HAP-1 (cell line): Measurements from ENCODE around the gene STRADB.
A peak's percentile ranks its signal among the peaks of the same experiment; 100 is the strongest.

Source experiments
- DNase-seq, 2 experiments: peaks; one replicate each; pipeline ENCODE4 v3.0.0-alpha.2; 2016 to 2020; ENCODE audit warnings: low spot score in 2 of 2
- H3K27me3 ChIP-seq: fragments of 250-450 bp; sonication (Bioruptor Pico); 2 replicates; pipeline ENCODE4 v1.5.1; 2020; ENCODE audit warnings: low read depth, mild to moderate bottlenecking, moderate library complexity
- H3K36me3 ChIP-seq: fragments of 250-450 bp; sonication (Bioruptor Pico); replicated peaks from 2 replicates; pipeline ENCODE4 v1.5.1; 2020; ENCODE audit warnings: mild to moderate bottlenecking
- H3K4me1 ChIP-seq: fragments of 250-450 bp; sonication (Bioruptor Pico); 2 replicates; pipeline ENCODE4 v1.5.1; 2020; ENCODE audit warnings: mild to moderate bottlenecking
- H3K4me3 ChIP-seq: fragments of 250-450 bp; sonication (Bioruptor Pico); 2 replicates; pipeline ENCODE4 v1.5.1; 2020; ENCODE audit warnings: mild to moderate bottlenecking, moderate library complexity
- H3K9me3 ChIP-seq: fragments of 250-450 bp; sonication (Bioruptor Pico); 2 replicates; pipeline ENCODE4 v1.5.1; 2020; ENCODE audit warnings: mild to moderate bottlenecking, moderate library complexity
- in situ Hi-C: fragments of 300-500 bp; cut with MboI; formaldehyde crosslinking; loops from 3 replicates; pipeline ENCODE4 v1.14.3; 2020; ENCODE audit warnings: low sequenced_read_pairs, inconsistent platforms, mixed read lengths

The STRADB gene

GRCh38 chr2:201451292-201452057 lies at the start of gene STRADB, which contains the start of gene TRAK2:
TSS of gene STRADB (plus strand) at chr2:201451740. CDS start at chr2:201454841, 3,101 bp downstream.
TSS of gene TRAK2 (minus strand) at chr2:201451458. CDS start at chr2:201420507, 30,951 bp downstream.
- H3K4me1 ChIP-seq: peaks cover 17% of the 10 kb centered on the region
- in situ Hi-C loops: no loop called here
- peak within 1 kb of the TSS; percentile 98 for H3K4me3 ChIP-seq

GRCh38 chr2:201401815-201402214 lies 49.7 kb upstream of the STRADB start:
- H3K4me3 ChIP-seq: no peak overlapping the region
- H3K9me3 ChIP-seq: no peaks in the 10 kb centered on the region
- in situ Hi-C loops: no loop called here
- peaks cover 5% of the 10 kb centered on the region; the same call in 1 of the 2 replicates for H3K36me3 ChIP-seq
- H3K27me3 ChIP-seq: no peaks in the 10 kb centered on the region
- peak in 1 of 2 experiments; percentile 55 for DNase-seq
- H3K4me1 ChIP-seq: peaks cover 42% of the 10 kb centered on the region

More at GRCh38 chr2:201451292-201452057, at the start of gene STRADB, which contains the start of gene TRAK2:
- no peaks in the 10 kb centered on the region for H3K27me3 ChIP-seq
- no peaks in the 10 kb centered on the region for H3K9me3 ChIP-seq
- peak; percentile 92 to 96 for DNase-seq
- H3K36me3 ChIP-seq: no peaks in the 10 kb centered on the region; the same call in 1 of the 2 replicates

- in situ Hi-C loops: no loop called here
- no peaks in the 10 kb centered on the region for H3K9me3 ChIP-seq
- H3K4me1 ChIP-seq: peaks cover 44% of the 10 kb centered on the region
- no peaks in the 10 kb centered on the region for H3K36me3 ChIP-seq
- no peak overlapping the region for H3K4me3 ChIP-seq
- no peaks in the 10 kb centered on the region for H3K27me3 ChIP-seq
- no peak for DNase-seq
Observed at GRCh38 chr2:201402651-201403562, 48.6 kb upstream of the STRADB start.

- no peaks in the 10 kb centered on the region for H3K36me3 ChIP-seq
- H3K4me3 ChIP-seq: no peak overlapping the region
- peak; percentile 26 to 76 for DNase-seq
- in situ Hi-C loops: no loop called here
- H3K27me3 ChIP-seq: no peaks in the 10 kb centered on the region
- H3K4me1 ChIP-seq: peaks cover 44% of the 10 kb centered on the region
- no peaks in the 10 kb centered on the region for H3K9me3 ChIP-seq
Observed at GRCh38 chr2:201403880-201404279, 47.7 kb upstream of the STRADB start.

GRCh38 chr2:201404699-201405280 lies 46.8 kb upstream of the STRADB start:
- in situ Hi-C loops: no loop called here
- H3K9me3 ChIP-seq: no peaks in the 10 kb centered on the region
- no peak overlapping the region for H3K4me3 ChIP-seq
- peaks cover 44% of the 10 kb centered on the region for H3K4me1 ChIP-seq
- no peak for DNase-seq
- no peaks in the 10 kb centered on the region for H3K27me3 ChIP-seq
- no peaks in the 10 kb centered on the region for H3K36me3 ChIP-seq

- no peaks in the 10 kb centered on the region for H3K27me3 ChIP-seq
- H3K4me3 ChIP-seq: no peak overlapping the region
- in situ Hi-C loops: no loop called here
- H3K36me3 ChIP-seq: no peaks in the 10 kb centered on the region
- H3K9me3 ChIP-seq: no peaks in the 10 kb centered on the region
- peaks cover 48% of the 10 kb centered on the region for H3K4me1 ChIP-seq
- DNase-seq: peak in 1 of 2 experiments; percentile 30
Observed at GRCh38 chr2:201406077-201406662, 45.4 kb upstream of the STRADB start.

GRCh38 chr2:201407265-201407664 lies 44.3 kb upstream of the STRADB start:
- Histone ChIP-seq H3K4me3 (no peak overlapping the region), H3K27me3 (no peaks in the 10 kb centered on the region), H3K9me3 (no peaks in the 10 kb centered on the region), H3K4me1 (peaks cover 45% of the 10 kb centered on the region), H3K36me3 (no peaks in the 10 kb centered on the region)
- DNase-seq: no peak
- in situ Hi-C loops: no loop called here

GRCh38 chr2:201408931-201409330 lies 42.6 kb upstream of the STRADB start:
- H3K27me3 ChIP-seq: no peaks in the 10 kb centered on the region
- in situ Hi-C loops: no loop called here
- H3K4me1 ChIP-seq: peaks cover 28% of the 10 kb centered on the region
- no peak overlapping the region for H3K4me3 ChIP-seq
- H3K9me3 ChIP-seq: no peaks in the 10 kb centered on the region
- no peak for DNase-seq
- H3K36me3 ChIP-seq: no peaks in the 10 kb centered on the region

- no peak overlapping the region for H3K4me3 ChIP-seq
- no peaks in the 10 kb centered on the region for H3K36me3 ChIP-seq
- peak in 1 of 2 experiments; percentile 75 for DNase-seq
- H3K27me3 ChIP-seq: no peaks in the 10 kb centered on the region
- in situ Hi-C loops: no loop called here
- no peaks in the 10 kb centered on the region for H3K9me3 ChIP-seq
- H3K4me1 ChIP-seq: peaks cover 16% of the 10 kb centered on the region
Observed at GRCh38 chr2:201411421-201411820, 40.1 kb upstream of the STRADB start.

GRCh38 chr2:201413143-201413542 lies 38.4 kb upstream of the STRADB start:
- Histone ChIP-seq H3K36me3 (no peaks in the 10 kb centered on the region), H3K27me3 (no peaks in the 10 kb centered on the region), H3K4me1 (peaks cover 11% of the 10 kb centered on the region), H3K9me3 (no peaks in the 10 kb centered on the region), H3K4me3 (no peak overlapping the region)
- in situ Hi-C loops: no loop called here
- no peak for DNase-seq

- Histone ChIP-seq H3K4me1 (peaks cover 12% of the 10 kb centered on the region), H3K27me3 (no peaks in the 10 kb centered on the region), H3K36me3 (no peaks in the 10 kb centered on the region), H3K4me3 (no peak overlapping the region), H3K9me3 (no peaks in the 10 kb centered on the region)
- in situ Hi-C loops: no loop called here
- no peak for DNase-seq
Observed at GRCh38 chr2:201413552-201413951, 38.0 kb upstream of the STRADB start.

GRCh38 chr2:201414099-201415023 lies 37.2 kb upstream of the STRADB start:
- Histone ChIP-seq H3K36me3 (no peaks in the 10 kb centered on the region), H3K4me1 (peaks cover 19% of the 10 kb centered on the region), H3K9me3 (no peaks in the 10 kb centered on the region), H3K4me3 (no peak overlapping the region), H3K27me3 (no peaks in the 10 kb centered on the region)
- in situ Hi-C loops: no loop called here
- no peak for DNase-seq
